Activated CD4-positive, alpha-beta T cell treated with anti-CD3 and anti-CD28 coated beads for 24 hours (primary cell): ENCODE results near the gene PLXND1.
"Not testable (repeated sequence)": the region's sequence is repeated elsewhere in the genome, so short reads cannot be mapped to it uniquely, and the experiment has no call there.

ENCODE experiments used
- DNase-seq, 2 donors: peaks; one replicate each; pipeline ENCODE4 v3.0.0-alpha.2; 2020; ENCODE audit warnings: low read depth in 2 of 2

Gene PLXND1

DNA sequence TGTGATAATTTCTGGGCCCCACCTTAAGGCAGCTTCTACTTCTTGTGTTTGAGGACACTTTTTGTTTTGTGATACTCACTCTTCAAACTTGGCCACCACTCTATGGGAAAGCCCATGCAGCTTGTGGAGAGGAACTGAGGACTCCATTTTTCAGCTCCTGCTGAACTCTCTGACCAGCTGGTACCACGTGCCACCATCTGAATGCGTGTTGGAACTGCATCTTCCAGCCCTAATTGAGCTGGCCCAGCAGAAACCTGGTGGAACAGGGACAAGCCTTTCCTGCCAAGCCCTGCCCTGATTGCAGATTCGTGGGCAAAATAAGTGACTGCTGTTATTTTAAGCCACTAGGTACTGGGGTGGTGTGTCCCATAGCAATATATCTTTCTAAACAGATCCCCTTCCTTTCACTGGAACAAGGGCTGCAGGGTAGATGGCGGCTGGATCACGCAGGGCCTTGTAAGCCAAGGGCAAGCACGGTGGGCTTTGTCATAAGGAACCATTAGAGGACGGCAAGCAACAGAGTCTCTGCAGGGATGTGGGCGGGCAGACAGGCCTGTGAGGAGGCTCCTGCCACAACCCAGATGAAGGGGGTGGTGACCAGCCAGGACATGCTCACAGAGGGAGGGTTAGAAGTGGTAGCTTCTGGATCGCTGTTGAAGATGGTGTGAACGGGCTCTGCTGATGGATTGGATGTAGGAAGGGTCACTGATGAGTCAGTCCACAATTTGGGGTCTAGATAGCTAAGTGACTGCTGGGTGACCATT lies 54.0 kb downstream of the PLXND1 start:
- DNase-seq = no peak

- DNase-seq = no peak
These were observed 56.7 kb downstream of the PLXND1 start for GRCh38 chr3:129549805-129550204.

- DNase-seq = no peak
These were observed 57.3 kb downstream of the PLXND1 start for GRCh38 chr3:129549006-129549800.

DNA sequence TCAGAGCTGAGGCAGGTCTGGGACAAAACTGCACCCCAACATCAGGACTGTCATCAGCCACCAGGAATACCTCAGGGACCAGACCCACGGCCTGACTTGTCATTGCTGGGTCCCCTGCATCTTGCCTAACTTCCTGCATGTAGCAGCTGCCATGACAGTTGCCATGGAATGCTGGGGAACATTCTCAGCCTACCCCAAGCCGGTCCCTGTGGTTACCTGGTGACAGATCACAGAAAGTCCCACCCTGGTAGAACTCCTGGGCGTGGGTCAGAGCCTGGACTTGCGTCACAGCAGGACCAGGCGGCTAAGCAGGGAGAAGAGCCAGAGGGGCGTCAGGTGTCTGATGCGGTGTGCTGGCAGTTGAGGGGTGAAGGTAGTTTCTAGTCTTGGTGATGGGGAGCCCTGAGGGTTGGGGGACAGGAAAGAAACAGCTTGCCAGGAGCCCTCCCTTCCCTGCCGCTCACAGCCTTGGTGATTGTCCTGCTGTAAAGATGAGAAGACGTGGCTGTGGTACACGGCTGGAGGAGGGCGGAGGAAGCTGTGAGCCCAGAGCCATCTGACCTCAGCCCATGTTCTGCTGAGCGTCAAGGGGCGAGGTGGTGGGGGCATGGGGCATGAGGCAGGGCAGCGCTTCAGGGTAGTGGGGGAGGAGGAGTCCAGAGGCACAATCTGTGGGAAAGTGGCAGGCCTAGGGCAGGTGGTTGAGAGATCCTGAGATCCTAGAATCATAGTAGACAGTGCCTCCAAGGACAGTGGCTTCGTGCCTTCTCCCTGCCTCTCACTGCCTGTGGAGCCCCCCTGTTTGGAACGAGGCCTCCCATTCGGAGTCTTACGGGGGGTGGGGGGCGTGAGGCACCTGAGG lies 58.1 kb downstream of the PLXND1 start:
- no peak for DNase-seq

DNA sequence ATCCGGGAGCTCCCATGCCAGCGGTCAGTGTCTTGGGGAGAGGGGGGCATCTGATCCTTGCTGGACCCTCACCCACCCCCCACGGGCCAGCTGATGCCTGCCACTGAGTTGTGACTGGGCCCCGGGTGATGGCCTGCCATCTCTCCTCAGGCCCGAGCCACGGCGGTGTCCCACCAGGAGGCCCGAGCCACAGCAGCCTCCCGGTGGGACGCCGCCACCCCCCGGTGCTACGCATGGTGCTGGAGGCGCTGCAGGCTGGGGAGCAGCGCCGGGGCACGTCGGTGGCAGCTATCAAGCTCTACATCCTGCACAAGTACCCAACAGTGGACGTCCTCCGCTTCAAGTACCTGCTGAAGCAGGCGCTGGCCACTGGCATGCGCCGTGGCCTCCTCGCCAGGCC lies 59.2 kb downstream of the PLXND1 start:
- no peak for DNase-seq

DNA sequence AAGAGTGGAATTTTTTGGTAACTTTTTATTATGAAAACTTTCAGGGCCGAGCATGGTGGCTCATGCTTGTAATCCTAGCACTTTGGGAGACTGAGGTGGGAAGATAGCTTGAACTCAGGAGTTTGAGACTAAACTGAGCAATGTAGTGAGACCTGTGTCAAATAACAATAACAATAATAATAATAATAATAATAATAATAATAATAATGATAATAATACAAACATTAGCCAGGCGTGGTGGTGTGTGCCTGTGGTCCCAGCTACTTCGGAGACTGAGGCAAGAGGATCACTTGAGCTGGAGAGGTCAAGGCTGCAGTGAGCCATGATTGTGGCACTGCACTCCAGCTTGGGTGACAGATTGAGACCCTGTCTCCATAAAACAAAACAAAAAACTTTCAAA lies 60.5 kb downstream of the PLXND1 start:
- not testable (repeated sequence) for DNase-seq

DNA sequence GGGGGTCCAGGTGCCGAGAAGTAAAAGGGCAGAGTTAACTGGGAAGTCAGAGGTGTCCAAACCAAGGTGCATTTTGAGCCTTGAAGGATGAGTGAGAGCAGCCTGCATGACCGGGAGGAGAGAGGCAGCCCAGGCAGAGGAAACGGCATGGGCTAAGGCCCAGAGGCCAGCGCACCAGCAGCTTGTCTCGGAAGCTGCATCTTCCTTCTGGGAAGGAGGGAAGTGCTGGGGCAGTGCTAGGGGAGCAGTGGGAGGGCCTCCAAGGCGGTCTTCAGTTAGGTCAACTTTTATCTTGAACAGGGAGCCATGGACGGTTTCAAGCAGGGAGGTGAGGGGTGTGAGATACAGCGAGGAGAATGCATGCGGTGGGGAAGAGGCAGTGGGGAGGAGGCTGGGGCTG lies 62.5 kb downstream of the PLXND1 start:
- no peak for DNase-seq

DNA sequence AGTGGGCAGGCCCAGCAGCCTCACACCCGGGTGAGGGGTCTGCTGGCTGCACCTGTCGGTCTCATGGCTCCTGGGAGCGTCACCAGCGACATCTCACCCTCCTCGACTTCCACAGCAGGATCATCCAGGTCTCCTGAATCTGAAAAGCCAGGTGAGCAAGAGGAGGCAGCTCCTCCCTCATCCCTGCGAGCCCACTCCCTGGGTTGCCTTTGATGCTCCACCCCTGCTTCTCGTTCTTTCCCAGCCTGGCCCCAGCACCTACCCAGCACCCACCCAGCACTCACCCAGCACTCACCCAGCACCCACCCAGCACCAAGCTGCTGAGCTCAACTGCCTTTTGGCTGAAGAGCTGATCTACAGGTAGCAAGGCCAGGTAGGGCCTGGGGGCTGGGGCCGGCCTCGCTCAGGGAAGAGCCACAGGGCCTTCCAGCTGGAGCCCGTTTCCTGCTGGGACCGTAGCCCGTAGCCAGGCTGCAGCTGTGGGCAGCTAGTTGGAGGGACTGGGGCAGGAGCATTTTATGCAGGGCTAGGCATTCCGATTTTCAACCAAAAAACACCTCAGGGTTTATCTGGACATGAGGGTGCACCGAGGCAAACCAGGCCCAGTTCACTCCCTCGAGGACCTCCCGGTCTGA lies 63.2 kb downstream of the PLXND1 start, which contains the start of gene H1-8:
Gene H1-8, plus strand, starts transcription at position 20 of the 635 bp plus-strand sequence. Its CDS starts 44 bp downstream, at position 64.
- no peak for DNase-seq

DNA sequence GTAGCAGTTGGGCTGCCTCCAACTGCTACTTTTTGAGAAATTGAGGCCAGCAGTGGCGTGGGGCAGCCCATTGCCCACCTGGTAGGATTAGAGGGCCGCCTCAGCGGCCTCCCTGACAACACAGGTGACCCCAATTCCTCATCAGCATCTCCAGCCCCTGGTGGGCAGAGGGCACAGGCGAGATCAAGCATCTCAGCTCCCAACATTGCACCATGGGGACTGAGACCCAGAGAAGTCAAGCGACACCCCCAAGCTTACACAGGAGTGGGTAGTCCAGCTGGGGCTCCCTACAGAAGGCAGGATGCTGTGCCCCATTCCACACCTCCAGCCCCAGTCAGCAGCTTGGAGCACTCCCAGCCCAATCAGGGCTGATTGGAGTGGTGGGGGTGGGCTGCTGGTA lies 63.7 kb downstream of the PLXND1 start:
- DNase-seq = no peak

DNA sequence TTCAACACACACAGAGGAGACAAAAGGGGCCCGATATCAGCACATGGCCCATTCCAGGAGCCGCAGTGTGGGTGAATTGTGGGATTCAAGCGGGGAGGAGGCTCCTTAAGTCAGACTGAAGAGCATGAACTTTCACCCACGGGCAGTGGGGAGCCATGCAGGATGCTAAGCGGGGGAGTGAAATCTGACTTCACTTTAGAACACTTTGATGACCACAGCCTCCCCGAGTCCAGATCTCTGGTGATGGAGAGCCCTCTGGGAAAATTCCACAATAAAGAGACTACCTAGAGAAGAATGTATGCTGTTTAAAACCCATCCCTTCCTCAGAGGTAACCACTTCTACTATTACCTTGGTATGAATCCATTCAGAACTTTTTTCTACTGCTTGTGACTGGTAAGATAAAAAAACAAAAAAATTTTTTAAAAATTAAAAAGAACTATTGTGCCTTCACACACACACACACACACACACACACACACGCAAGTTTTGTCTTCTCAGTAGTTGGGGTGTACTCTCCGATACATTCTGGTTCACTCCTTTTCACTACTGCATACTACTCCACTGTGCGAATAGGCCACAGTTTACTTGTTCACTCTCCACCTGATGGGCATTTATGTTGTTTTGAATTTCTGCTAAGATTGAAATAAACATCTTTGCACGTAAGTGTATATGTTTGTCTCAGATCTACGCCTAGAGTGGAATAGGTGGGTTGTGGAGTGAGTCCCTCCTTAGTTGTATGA lies 65.5 kb downstream of the PLXND1 start:
- DNase-seq = no peak

- no peak for DNase-seq
These were observed 67.3 kb downstream of the PLXND1 start for GRCh38 chr3:129539206-129539605.

DNA sequence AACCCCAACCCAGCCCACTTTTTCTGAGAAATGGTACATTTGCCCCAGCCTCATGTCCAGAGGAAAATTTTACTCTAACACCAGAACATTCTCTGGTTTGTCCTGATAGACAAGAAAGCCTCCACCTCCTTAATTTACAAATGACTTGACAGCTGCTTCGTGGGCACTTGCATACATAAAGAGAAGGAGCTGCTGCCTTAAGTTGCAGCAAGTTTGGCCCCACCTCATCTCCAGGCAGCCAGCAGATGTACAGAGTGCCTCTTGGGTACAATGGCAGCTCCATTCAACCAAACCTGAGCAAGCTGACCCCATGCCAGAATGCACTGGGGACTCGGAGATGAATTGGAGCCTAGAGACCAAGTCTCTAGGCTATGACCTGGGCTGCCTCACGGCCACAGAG lies 69.7 kb downstream of the PLXND1 start:
- DNase-seq = no peak

DNA sequence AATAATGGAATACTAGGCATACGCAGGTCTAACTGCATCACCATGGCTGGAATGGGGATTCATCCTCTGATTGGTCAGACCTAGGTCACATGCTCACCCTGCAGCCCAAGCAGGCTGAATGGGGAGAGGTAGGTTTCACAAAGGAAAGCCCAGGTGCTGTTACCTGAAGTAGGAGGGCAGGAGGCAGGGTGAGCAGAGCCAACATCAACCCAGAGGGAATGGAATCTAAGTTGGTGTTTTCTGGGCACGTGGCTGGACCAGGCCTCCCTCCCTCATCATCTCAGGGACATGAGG lies 70.2 kb downstream of the PLXND1 start:
- no peak for DNase-seq

DNA sequence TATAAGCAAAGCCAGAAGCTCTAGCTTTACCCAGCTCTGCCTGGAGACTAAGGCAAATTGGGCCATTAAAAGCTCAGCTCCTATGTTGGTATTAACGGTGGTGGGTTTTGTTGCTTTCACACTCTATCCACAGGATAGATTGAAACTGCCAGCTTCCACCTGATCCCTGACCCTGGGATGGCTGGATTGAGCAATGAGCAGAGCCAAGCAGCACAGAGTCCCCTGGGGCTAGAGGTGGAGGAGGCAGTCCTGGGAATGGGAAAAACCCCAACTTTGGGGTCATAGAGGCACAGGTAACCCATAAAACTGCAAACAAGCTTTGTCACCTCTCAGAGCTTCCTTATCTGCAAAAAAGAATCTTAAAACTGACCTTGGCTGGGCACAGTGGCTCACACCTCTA lies 71.4 kb downstream of the PLXND1 start:
- no peak for DNase-seq

GRCh38 chr3:129534428-129535027 lies 71.9 kb downstream of the PLXND1 start:
- no peak for DNase-seq

- no peak for DNase-seq
These were observed 73.1 kb downstream of the PLXND1 start for GRCh38 chr3:129533406-129533805.

GRCh38 chr3:129532261-129532660 lies 74.2 kb downstream of the PLXND1 start:
- DNase-seq = no peak

DNA sequence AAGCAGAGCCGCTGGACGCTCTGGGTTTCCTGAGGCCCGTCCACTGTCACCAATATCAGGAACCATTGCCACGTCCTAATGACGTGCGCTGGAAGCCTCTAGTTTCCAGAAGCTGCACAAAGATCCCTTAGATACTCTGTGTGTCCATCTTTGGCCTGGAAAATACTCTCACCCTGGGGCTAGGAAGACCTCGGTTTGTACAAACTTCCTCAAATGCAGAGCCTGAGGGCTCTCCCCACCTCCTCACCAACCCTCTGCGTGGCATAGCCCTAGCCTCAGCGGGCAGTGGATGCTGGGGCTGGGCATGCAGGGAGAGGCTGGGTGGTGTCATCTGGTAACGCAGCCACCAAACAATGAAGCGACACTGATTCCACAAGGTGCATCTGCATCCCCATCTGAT lies 74.8 kb downstream of the PLXND1 start:
- DNase-seq = no peak

DNA sequence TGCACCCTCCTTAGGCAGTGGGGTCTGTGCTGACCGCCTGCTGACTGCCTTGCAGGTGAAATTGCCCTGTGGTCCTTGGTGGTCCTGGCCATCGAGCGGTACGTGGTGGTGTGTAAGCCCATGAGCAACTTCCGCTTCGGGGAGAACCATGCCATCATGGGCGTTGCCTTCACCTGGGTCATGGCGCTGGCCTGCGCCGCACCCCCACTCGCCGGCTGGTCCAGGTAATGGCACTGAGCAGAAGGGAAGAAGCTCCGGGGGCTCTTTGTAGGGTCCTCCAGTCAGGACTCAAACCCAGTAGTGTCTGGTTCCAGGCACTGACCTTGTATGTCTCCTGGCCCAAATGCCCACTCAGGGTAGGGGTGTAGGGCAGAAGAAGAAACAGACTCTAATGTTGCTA lies 75.7 kb downstream of the PLXND1 start:
- no peak for DNase-seq

GRCh38 chr3:129530251-129530791 lies 76.2 kb downstream of the PLXND1 start:
- DNase-seq = no peak
